K562 (cell line): ENCODE results near the gene ZNF407. TPM values are rescaled to one million over a fixed set of nuclear protein-coding genes. Genes with fewer than 3 reads are reported as not detected.

ENCODE experiments used
- CBX1 ChIP-seq: sonication (generic); IDR thresholded peaks from 2 replicates; pipeline ENCODE4 v1.6.1; 2016; ENCODE audit warnings: antibody characterized with exemption, low read depth, mild to moderate bottlenecking
- RBM17 ChIP-seq: fragments of 200-400 bp; formaldehyde crosslinking; IDR thresholded peaks from 2 replicates; pipeline ENCODE4 v1.6.1; 2017; ENCODE audit warnings: low read depth, mild to moderate bottlenecking, low read length, borderline replicate concordance
- SRF ChIP-seq, 2 experiments: fragments of 250-450, 450-650 bp in 1 of 2; sonication (Bioruptor Pico) in 1 of 2; sonication (generic) in 1 of 2; formaldehyde crosslinking; IDR thresholded peaks; 2 replicates each; pipeline versions ENCODE4 v1.5.0 to v1.5.1; 2020 to 2022; ENCODE audit warnings: mild to moderate bottlenecking in 1 of 2, missing genetic modification reagents in 1 of 2
- ZFPM2 ChIP-seq: fragments of 250-450 bp; sonication (Bioruptor Pico); IDR thresholded peaks from 2 replicates; pipeline ENCODE4 v1.5.1; 2022; ENCODE audit warnings: mild to moderate bottlenecking
- ZNF124 ChIP-seq: sonication (generic); formaldehyde crosslinking; IDR thresholded peaks from 2 replicates; pipeline ENCODE4 v1.8.1; 2022; ENCODE audit warnings: missing genetic modification reagents
- polyA plus RNA-seq, 8 experiments: library from polyadenylated mRNA; depleted of rRNA in 4 of 8; stranded (reverse) in 5 of 8; unstranded in 3 of 8; fragments of >200 nt; fragmentation: Nextera tagmentation in 2 of 8; fragmentation: Illumina TruSeq in 1 of 8; extraction: Ambion mirVana in 2 of 8; extraction: Trizol in 1 of 8; gene quantifications; 2 replicates each; pipeline versions ENCODE4 v1.2.1 to v1.2.3, GENCODE V29; 2011 to 2014; ENCODE audit warnings: inconsistent platforms in 1 of 8, missing spikeins in 1 of 8
- total RNA-seq, 7 experiments: library from RNA; depleted of rRNA in 6 of 7; stranded (reverse); fragments of >200 nt in 6 of 7; fragmentation: Illumina TruSeq in 2 of 7; extraction: Trizol in 2 of 7; gene quantifications; 2 replicates each; pipeline versions ENCODE4 v1.2.1 to v1.2.3, GENCODE V29; 2011 to 2021; ENCODE audit warnings: low replicate concordance in 1 of 7
- TF ChIP-seq, protein P1 (sequence below): sonication (generic); formaldehyde crosslinking; IDR thresholded peaks from 2 replicates; pipeline ENCODE4 v1.8.1; 2023; ENCODE audit warnings: mild to moderate bottlenecking, missing genetic modification reagents
- TF ChIP-seq, protein P2 (sequence below): fragments of 200-800 bp; sonication (Bioruptor generic); IDR thresholded peaks from 2 replicates; pipeline ENCODE4 v1.6.1; 2017; ENCODE audit warnings: missing genetic modification characterization, missing compliant biosample characterization

Gene ZNF407
- total and polyA plus RNA-seq, 9 of the 15 experiments (the other 6 are each of a cell fraction or from before 2014, with no cell fraction given) = 0.21 to 5.4 (median 2.3) TPM

DNA sequence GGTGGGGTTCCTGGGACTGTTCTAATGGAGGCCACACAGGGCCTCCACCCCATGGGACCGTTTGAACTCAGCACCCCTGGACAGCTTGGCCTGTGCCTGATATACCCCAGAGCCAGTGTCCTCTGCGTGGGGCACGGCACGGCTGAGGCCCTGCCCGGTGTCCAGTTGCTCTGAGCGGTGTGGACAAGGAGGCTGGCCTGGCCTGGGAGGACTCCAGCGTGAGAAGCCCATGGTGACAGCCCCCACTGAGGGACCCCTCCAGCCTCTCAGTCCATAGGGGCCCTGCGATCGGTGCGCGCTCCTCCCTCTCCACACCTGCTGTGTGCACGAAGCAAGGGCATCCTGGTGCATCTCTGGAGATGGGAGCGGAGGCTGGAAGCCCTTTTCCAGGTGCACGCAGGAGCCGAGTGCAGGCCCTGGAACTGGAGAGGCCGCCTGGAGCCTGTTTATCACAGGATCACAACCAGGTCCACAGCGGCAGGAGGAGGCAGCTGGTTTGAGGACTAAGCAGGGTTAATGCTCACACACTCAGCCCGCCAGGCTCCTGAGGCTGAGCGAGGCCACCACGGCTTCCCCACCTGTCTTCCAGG lies 491.0 kb downstream of the ZNF407 start (continued):
- TF ChIP-seq, protein P1, sequence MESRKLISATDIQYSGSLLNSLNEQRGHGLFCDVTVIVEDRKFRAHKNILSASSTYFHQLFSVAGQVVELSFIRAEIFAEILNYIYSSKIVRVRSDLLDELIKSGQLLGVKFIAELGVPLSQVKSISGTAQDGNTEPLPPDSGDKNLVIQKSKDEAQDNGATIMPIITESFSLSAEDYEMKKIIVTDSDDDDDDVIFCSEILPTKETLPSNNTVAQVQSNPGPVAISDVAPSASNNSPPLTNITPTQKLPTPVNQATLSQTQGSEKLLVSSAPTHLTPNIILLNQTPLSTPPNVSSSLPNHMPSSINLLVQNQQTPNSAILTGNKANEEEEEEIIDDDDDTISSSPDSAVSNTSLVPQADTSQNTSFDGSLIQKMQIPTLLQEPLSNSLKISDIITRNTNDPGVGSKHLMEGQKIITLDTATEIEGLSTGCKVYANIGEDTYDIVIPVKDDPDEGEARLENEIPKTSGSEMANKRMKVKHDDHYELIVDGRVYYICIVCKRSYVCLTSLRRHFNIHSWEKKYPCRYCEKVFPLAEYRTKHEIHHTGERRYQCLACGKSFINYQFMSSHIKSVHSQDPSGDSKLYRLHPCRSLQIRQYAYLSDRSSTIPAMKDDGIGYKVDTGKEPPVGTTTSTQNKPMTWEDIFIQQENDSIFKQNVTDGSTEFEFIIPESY (CRISPR knock-in tag) = no peak
- no peak for TF ChIP-seq RBM17
- TF ChIP-seq CBX1 = no peak
- no peak for TF ChIP-seq ZNF124 (CRISPR knock-in tag)
- TF ChIP-seq ZFPM2 = no peak
- TF ChIP-seq, protein P2, sequence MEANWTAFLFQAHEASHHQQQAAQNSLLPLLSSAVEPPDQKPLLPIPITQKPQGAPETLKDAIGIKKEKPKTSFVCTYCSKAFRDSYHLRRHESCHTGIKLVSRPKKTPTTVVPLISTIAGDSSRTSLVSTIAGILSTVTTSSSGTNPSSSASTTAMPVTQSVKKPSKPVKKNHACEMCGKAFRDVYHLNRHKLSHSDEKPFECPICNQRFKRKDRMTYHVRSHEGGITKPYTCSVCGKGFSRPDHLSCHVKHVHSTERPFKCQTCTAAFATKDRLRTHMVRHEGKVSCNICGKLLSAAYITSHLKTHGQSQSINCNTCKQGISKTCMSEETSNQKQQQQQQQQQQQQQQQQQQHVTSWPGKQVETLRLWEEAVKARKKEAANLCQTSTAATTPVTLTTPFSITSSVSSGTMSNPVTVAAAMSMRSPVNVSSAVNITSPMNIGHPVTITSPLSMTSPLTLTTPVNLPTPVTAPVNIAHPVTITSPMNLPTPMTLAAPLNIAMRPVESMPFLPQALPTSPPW (CRISPR knock-in tag) = no peak
- no peak for TF ChIP-seq SRF (CRISPR knock-in tag; IDR thresholded peaks at IDR 0.05)
